Immature natural killer cell (primary cell): ENCODE data around the gene IFNLR1. TPM values are rescaled to one million over a fixed set of nuclear protein-coding genes. Genes with fewer than 3 reads are reported as not detected.

Source experiments
- DNase-seq, 3 donors: peaks; one replicate each; pipeline ENCODE4 v3.0.0; 2022; ENCODE audit warnings: mixed read lengths in 1 of 3
- H3K27ac Mint-ChIP-seq, 6 donors: one replicate each; pipeline ENCODE4 v1.8.0; 2020; ENCODE audit warnings: mixed read lengths in 6 of 6, mild to moderate bottlenecking in 5 of 6, inconsistent platforms in 4 of 6, moderate library complexity in 3 of 6
- H3K27me3 Mint-ChIP-seq, 3 donors: one replicate each; pipeline ENCODE4 v1.8.0; 2020 to 2021; ENCODE audit warnings: low read depth in 3 of 3, mild to moderate bottlenecking in 3 of 3, mixed read lengths in 3 of 3, moderate library complexity in 3 of 3, inconsistent platforms in 1 of 3
- H3K36me3 Mint-ChIP-seq, 3 donors: one replicate each; pipeline ENCODE4 v1.8.0; 2020; ENCODE audit warnings: mixed read lengths in 3 of 3, inconsistent platforms in 2 of 3, mild to moderate bottlenecking in 2 of 3
- H3K4me1 Mint-ChIP-seq, 2 donors: one replicate each; pipeline ENCODE4 v1.8.0; 2020; ENCODE audit warnings: inconsistent platforms in 2 of 2, mild to moderate bottlenecking in 2 of 2, mixed read lengths in 2 of 2, moderate library complexity in 1 of 2
- H3K4me3 Mint-ChIP-seq, 5 donors: one replicate each; pipeline ENCODE4 v1.8.0; 2020; ENCODE audit warnings: mild to moderate bottlenecking in 5 of 5, mixed read lengths in 5 of 5, inconsistent platforms in 3 of 5, moderate library complexity in 3 of 5
- H3K9me3 Mint-ChIP-seq, 6 donors: one replicate each; pipeline ENCODE4 v1.8.0; 2020; ENCODE audit warnings: mild to moderate bottlenecking in 6 of 6, mixed read lengths in 6 of 6, inconsistent platforms in 4 of 6, moderate library complexity in 3 of 6
- polyA plus RNA-seq, 3 donors: library from polyadenylated mRNA; unstranded; fragments of 300-500 nt; fragmentation: Illumina TruSeq; gene quantifications; one replicate each; pipeline ENCODE4 v1.2.3, GENCODE V29; 2021

Gene IFNLR1
- polyA plus RNA-seq, 3 donors from 2014 or later = 0.42 TPM; not detected in 2

GRCh38 chr1:24142546-24143534 lies 44.2 kb downstream of the IFNLR1 start, which contains the start of gene IL22RA1:
Gene IL22RA1, minus strand, starts transcription at chr1:24143140. Its CDS starts 58 bp downstream, at chr1:24143082.
- Mint-ChIP-seq H3K4me1 (peaks cover 5 to 7% of the 10 kb centered on the region in 2 donors), H3K27me3 (peaks cover 2 to 7% (median 3%) of the 10 kb centered on the region in 3 donors), H3K36me3 (no peaks in the 10 kb centered on the region), H3K4me3 (no peak within 1 kb of the TSS), H3K27ac (peak within 1 kb of the TSS in 1 of 6 donors; percentile 20), H3K9me3 (no peaks in the 10 kb centered on the region)
- DNase-seq = no peak

GRCh38 chr1:24141311-24141997 lies 45.6 kb downstream of the IFNLR1 start:
- H3K27me3 Mint-ChIP-seq = peaks cover 2 to 4% (median 2%) of the 10 kb centered on the region in 3 donors
- no peaks in the 10 kb centered on the region for H3K36me3 Mint-ChIP-seq
- DNase-seq = no peak
- no peak overlapping the region for H3K27ac Mint-ChIP-seq
- H3K4me3 Mint-ChIP-seq = no peak overlapping the region
- H3K9me3 Mint-ChIP-seq = no peaks in the 10 kb centered on the region
- peaks cover 5 to 7% of the 10 kb centered on the region in 2 donors for H3K4me1 Mint-ChIP-seq

DNA sequence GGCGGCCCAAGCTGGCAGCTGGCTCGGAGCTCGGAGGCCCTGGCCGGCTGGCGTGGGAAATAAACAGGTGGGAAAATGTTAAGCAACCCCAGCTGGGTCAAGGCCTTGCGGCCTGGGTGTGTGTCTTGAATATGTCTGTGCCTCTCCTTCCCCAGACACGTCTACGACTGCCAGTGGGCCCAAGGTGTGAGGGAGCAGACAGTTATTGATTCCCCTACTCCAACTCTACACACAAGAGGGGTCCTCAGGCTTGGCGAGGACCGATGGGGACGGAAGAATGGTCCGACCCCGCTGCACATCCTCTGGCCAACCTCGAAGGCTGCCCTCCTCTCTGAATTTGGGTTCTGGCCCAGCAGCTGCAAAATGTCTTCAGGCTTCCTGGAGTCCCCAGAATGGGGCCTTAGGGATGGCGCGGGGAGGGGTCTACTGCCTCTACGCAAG lies 46.3 kb downstream of the IFNLR1 start:
- no peak for DNase-seq
- Mint-ChIP-seq H3K36me3 (no peaks in the 10 kb centered on the region), H3K27me3 (peaks cover 2 to 4% (median 4%) of the 10 kb centered on the region in 3 donors), H3K27ac (no peak overlapping the region), H3K4me3 (no peak overlapping the region), H3K4me1 (peaks cover 5 to 7% of the 10 kb centered on the region in 2 donors), H3K9me3 (no peaks in the 10 kb centered on the region)

- no peak overlapping the region for H3K4me3 Mint-ChIP-seq
- H3K9me3 Mint-ChIP-seq = no peaks in the 10 kb centered on the region
- peaks cover 2 to 4% (median 4%) of the 10 kb centered on the region in 3 donors for H3K27me3 Mint-ChIP-seq
- no peaks in the 10 kb centered on the region for H3K36me3 Mint-ChIP-seq
- H3K27ac Mint-ChIP-seq = no peak overlapping the region
- DNase-seq = no peak
- peaks cover 5 to 7% of the 10 kb centered on the region in 2 donors for H3K4me1 Mint-ChIP-seq
Measured at GRCh38 chr1:24139841-24140425, 47.2 kb downstream of the IFNLR1 start.

GRCh38 chr1:24139222-24139489 lies 47.9 kb downstream of the IFNLR1 start:
- no peaks in the 10 kb centered on the region for H3K9me3 Mint-ChIP-seq
- no peak for DNase-seq
- peaks cover 0 to 7% (median 2%) of the 10 kb centered on the region in 3 donors for H3K27me3 Mint-ChIP-seq
- no peak overlapping the region for H3K27ac Mint-ChIP-seq
- peak overlapping the region in 2 of 5 donors; percentile 6 to 42 for H3K4me3 Mint-ChIP-seq
- peaks cover 5 to 7% of the 10 kb centered on the region in 2 donors for H3K4me1 Mint-ChIP-seq
- no peaks in the 10 kb centered on the region for H3K36me3 Mint-ChIP-seq

GRCh38 chr1:24138476-24139221 lies 48.4 kb downstream of the IFNLR1 start:
- H3K36me3 Mint-ChIP-seq = no peaks in the 10 kb centered on the region
- peak overlapping the region in 2 of 5 donors; percentile 6 to 42 for H3K4me3 Mint-ChIP-seq
- H3K4me1 Mint-ChIP-seq = peaks cover 5 to 7% of the 10 kb centered on the region in 2 donors
- peaks cover 0 to 7% (median 3%) of the 10 kb centered on the region in 3 donors for H3K27me3 Mint-ChIP-seq
- no peak overlapping the region for H3K27ac Mint-ChIP-seq
- peak in 1 of 3 donors; percentile 18 for DNase-seq
- no peaks in the 10 kb centered on the region for H3K9me3 Mint-ChIP-seq

GRCh38 chr1:24136956-24137539 lies 50.0 kb downstream of the IFNLR1 start:
- Mint-ChIP-seq H3K4me3 (no peak overlapping the region), H3K4me1 (peaks cover 5 to 7% of the 10 kb centered on the region in 2 donors), H3K27me3 (peaks cover 0 to 8% (median 7%) of the 10 kb centered on the region in 3 donors), H3K9me3 (peaks cover 0 to 2% (median 0%) of the 10 kb centered on the region in 6 donors), H3K27ac (no peak overlapping the region), H3K36me3 (no peaks in the 10 kb centered on the region)
- no peak for DNase-seq

DNA sequence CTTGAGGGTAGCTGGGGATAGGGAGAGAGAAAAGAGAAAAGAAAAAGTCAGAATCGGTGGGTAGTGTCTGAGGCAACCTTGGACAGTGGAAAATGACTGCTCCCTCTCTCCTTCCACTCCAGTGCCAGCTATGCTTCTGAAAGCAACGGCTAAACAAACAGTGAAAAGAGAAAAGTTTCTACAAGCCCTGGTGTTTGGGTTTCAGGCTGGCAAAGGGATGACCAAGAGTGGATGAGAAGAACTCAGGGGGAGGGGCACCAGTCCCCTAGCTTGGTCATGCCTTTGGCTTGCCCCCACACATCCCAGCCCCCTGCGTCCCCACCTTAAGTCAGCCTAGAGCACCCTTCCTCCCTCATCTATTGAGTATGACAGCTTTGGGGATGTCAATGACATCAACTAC lies 52.7 kb downstream of the IFNLR1 start:
- Mint-ChIP-seq H3K4me3 (no peak overlapping the region), H3K27ac (no peak overlapping the region), H3K9me3 (peaks cover 0 to 10% (median 4%) of the 10 kb centered on the region in 6 donors), H3K27me3 (peaks cover 0 to 8% (median 5%) of the 10 kb centered on the region in 3 donors), H3K4me1 (peaks cover 5 to 7% of the 10 kb centered on the region in 2 donors), H3K36me3 (no peaks in the 10 kb centered on the region)
- DNase-seq = no peak

DNA sequence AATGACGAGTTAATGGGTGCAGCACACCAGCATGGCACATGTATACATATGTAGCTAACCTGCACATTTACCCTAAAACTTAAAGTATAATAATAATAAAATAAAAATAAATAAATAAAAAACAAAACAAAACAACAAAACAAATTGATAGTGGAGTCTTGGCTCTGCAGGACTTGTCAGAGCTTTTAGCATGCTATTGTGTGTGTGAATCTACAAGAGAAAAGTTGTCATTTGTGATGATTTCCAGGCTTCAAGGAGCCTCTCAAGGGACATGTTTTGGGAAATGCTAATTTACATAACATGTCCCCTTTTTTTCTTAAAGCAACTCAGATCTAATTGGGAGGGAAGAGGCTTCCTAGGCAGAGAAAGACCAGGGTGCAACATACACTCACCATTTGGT lies 53.3 kb downstream of the IFNLR1 start:
- no peak for DNase-seq
- Mint-ChIP-seq H3K27me3 (peaks cover 0 to 8% (median 5%) of the 10 kb centered on the region in 3 donors), H3K4me1 (peaks cover 1 to 2% of the 10 kb centered on the region in 2 donors), H3K27ac (no peak overlapping the region), H3K36me3 (no peaks in the 10 kb centered on the region), H3K4me3 (no peak overlapping the region), H3K9me3 (peaks cover 0 to 10% (median 4%) of the 10 kb centered on the region in 6 donors)

DNA sequence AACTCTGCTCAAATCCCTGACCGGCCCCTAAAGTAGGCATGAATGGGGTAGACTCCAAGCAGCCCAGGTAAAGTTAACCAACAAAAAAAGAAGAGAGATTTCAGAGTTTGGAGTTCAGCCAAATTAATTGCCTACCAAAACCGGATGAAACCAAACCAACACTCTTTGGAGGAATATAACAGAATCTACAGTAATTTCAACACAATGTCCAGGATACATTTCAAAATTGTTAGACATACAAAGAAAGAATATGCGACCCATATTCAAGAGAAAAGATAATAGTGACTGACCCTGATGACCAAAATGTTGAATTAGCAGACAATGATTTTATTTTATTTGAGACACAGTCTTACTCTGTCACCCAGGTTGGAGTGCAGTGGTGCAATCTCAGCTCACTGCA lies 56.7 kb downstream of the IFNLR1 start:
- Mint-ChIP-seq H3K27me3 (peaks cover 0 to 8% (median 3%) of the 10 kb centered on the region in 3 donors), H3K4me3 (no peak overlapping the region), H3K27ac (no peak overlapping the region), H3K4me1 (no peaks in the 10 kb centered on the region), H3K36me3 (no peaks in the 10 kb centered on the region), H3K9me3 (peaks cover 0 to 10% (median 4%) of the 10 kb centered on the region in 6 donors)
- DNase-seq = no peak

DNA sequence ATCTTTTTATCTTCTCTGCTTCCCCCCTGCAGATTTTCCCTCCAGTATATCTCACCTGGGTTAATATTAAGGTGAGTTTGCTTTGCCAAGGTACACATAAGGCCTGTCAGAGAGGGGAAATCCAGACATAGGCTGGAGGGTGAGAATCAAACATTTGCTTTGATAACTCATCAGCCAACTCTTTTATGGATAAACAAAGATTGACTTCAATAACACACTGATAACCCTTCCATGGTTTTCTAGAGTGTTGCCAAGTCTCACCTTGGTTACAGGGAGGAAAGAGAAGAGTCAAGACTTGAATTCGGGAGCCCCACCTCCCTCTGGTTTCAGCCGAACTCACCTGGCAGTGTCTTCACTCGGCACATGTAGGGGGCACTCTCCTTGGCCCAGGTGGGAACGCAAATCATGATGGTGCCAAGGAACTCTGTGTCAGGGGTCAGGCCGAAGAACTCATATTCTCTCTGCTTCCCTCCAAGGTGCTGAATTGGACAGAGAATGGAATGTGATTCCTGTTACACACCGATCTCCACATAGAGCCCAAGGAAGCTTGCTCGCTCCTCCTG lies 59.2 kb downstream of the IFNLR1 start:
- H3K4me3 Mint-ChIP-seq = no peak overlapping the region
- H3K27me3 Mint-ChIP-seq = peaks cover 0 to 5% (median 2%) of the 10 kb centered on the region in 3 donors
- no peaks in the 10 kb centered on the region for H3K36me3 Mint-ChIP-seq
- DNase-seq = no peak
- H3K4me1 Mint-ChIP-seq = no peaks in the 10 kb centered on the region
- no peak overlapping the region for H3K27ac Mint-ChIP-seq
- H3K9me3 Mint-ChIP-seq = peaks cover 0 to 10% (median 3%) of the 10 kb centered on the region in 6 donors

GRCh38 chr1:24127134-24127800 lies 59.8 kb downstream of the IFNLR1 start:
- DNase-seq = no peak
- no peaks in the 10 kb centered on the region for H3K36me3 Mint-ChIP-seq
- H3K4me1 Mint-ChIP-seq = no peaks in the 10 kb centered on the region
- H3K27me3 Mint-ChIP-seq = peaks cover 0 to 2% (median 0%) of the 10 kb centered on the region in 3 donors
- H3K27ac Mint-ChIP-seq = no peak overlapping the region
- peaks cover 0 to 10% (median 3%) of the 10 kb centered on the region in 6 donors for H3K9me3 Mint-ChIP-seq
- no peak overlapping the region for H3K4me3 Mint-ChIP-seq
